ENCODE measurements around the gene ICAM4. TPM values are rescaled to one million over a fixed set of nuclear protein-coding genes. Genes with fewer than 3 reads are reported as not detected.

Gene ICAM4
- total RNA-seq, 1 experiment from 2014 or later, result 1.7 TPM

- peaks cover 39% of the 10 kb centered on the region for H3K36me3 Mint-ChIP-seq (ENCODE audit: insufficient read depth, unreplicated experiment)
- TF ChIP-seq CTCF (IDR thresholded peaks at IDR 0.05; ENCODE audit: unreplicated experiment), result no peak
- no peaks in the 10 kb centered on the region for H3K9me3 Mint-ChIP-seq (ENCODE audit: low read depth, unreplicated experiment)
- H3K4me1 Mint-ChIP-seq (ENCODE audit: low read depth, unreplicated experiment), result no peaks in the 10 kb centered on the region
- H3K27ac Mint-ChIP-seq (ENCODE audit: unreplicated experiment), result no peak overlapping the region
- BruUV-seq (replicated peaks), result no TSS peak
- CTCF ChIA-PET, result interaction anchor here (0.7 kb wide), 1 partner anchor 13 kb away, joined by 3 read pairs; no protein-coding TSS in a partner anchor
- no peaks in the 10 kb centered on the region for H3K27me3 Mint-ChIP-seq (ENCODE audit: unreplicated experiment)
- intact Hi-C loops (cut with micrococcal nuclease; ENCODE audit: unreplicated experiment), result no loop called here
- no peak overlapping the region for H3K4me3 Mint-ChIP-seq (ENCODE audit: low read depth, unreplicated experiment)
- DNase-seq, result no peak
These were observed 42.8 kb downstream of the ICAM4 start for GRCh38 chr19:10329555-10329954.

- Mint-ChIP-seq H3K27me3 (ENCODE audit: unreplicated experiment) (no peaks in the 10 kb centered on the region), H3K27ac (ENCODE audit: unreplicated experiment) (peak overlapping the region; percentile 66), H3K9me3 (ENCODE audit: low read depth, unreplicated experiment) (no peaks in the 10 kb centered on the region), H3K4me1 (ENCODE audit: low read depth, unreplicated experiment) (no peaks in the 10 kb centered on the region), H3K36me3 (ENCODE audit: insufficient read depth, unreplicated experiment) (peaks cover 44% of the 10 kb centered on the region), H3K4me3 (ENCODE audit: low read depth, unreplicated experiment) (peak overlapping the region; percentile 89)
- no peak for DNase-seq
- TF ChIP-seq CTCF (IDR thresholded peaks at IDR 0.05; ENCODE audit: unreplicated experiment), result no peak
- CTCF ChIA-PET, result interaction anchor here (0.6 kb wide), 1 partner anchor 11 kb away, joined by 3 read pairs; no protein-coding TSS in a partner anchor
- intact Hi-C loops (cut with micrococcal nuclease; ENCODE audit: unreplicated experiment), result no loop called here
- BruUV-seq (replicated peaks), result TSS peak; percentile 45
These were observed 45.6 kb downstream of the ICAM4 start for GRCh38 chr19:10332158-10332964.

- Mint-ChIP-seq H3K9me3 (ENCODE audit: low read depth, unreplicated experiment) (no peaks in the 10 kb centered on the region), H3K4me3 (ENCODE audit: low read depth, unreplicated experiment) (peak within 1 kb of the TSS; percentile 89), H3K27me3 (ENCODE audit: unreplicated experiment) (no peaks in the 10 kb centered on the region), H3K27ac (ENCODE audit: unreplicated experiment) (peak within 1 kb of the TSS; percentile 66), H3K4me1 (ENCODE audit: low read depth, unreplicated experiment) (no peaks in the 10 kb centered on the region), H3K36me3 (ENCODE audit: insufficient read depth, unreplicated experiment) (peaks cover 44% of the 10 kb centered on the region)
- CTCF ChIA-PET, result interaction anchor here (0.6 to 1.0 kb wide), 2 partner anchors 55 to 213 kb away, joined by 3 to 4 read pairs; no protein-coding TSS in a partner anchor
- TF ChIP-seq CTCF (IDR thresholded peaks at IDR 0.05; ENCODE audit: unreplicated experiment), result no peak
- peak; percentile 94 for DNase-seq
- intact Hi-C loops (cut with micrococcal nuclease; ENCODE audit: unreplicated experiment), result no loop called here
- BruUV-seq (replicated peaks), result no TSS peak
These were observed 46.4 kb downstream of the ICAM4 start, which contains the start of gene RAVER1 for GRCh38 chr19:10332965-10333757. Gene RAVER1 (minus strand): TSS chr19:10333529. CDS start chr19:10333507, 22 bp downstream.

- BruUV-seq (replicated peaks), result TSS peak; percentile 86
- Mint-ChIP-seq H3K27ac (ENCODE audit: unreplicated experiment) (peak overlapping the region; percentile 66), H3K9me3 (ENCODE audit: low read depth, unreplicated experiment) (no peaks in the 10 kb centered on the region), H3K4me3 (ENCODE audit: low read depth, unreplicated experiment) (peak overlapping the region; percentile 89), H3K27me3 (ENCODE audit: unreplicated experiment) (no peaks in the 10 kb centered on the region), H3K36me3 (ENCODE audit: insufficient read depth, unreplicated experiment) (peaks cover 40% of the 10 kb centered on the region), H3K4me1 (ENCODE audit: low read depth, unreplicated experiment) (no peaks in the 10 kb centered on the region)
- CTCF ChIA-PET, result interaction anchor here (0.6 to 1.1 kb wide), 6 partner anchors 55 to 214 kb away, joined by 3 to 6 read pairs (median 4); partner anchors contain the start of gene ICAM1
- DNase-seq, result no peak
- intact Hi-C loops (cut with micrococcal nuclease; ENCODE audit: unreplicated experiment), result no loop called here
- no peak for TF ChIP-seq CTCF (IDR thresholded peaks at IDR 0.05; ENCODE audit: unreplicated experiment)
These were observed 47.2 kb downstream of the ICAM4 start for GRCh38 chr19:10333758-10334587.

Data from Calu3 (cell line).